HEK293 (cell line): Measurements from ENCODE around the gene BTBD9.

Source experiments
- CTCF ChIA-PET: fragments of 350-600 bp; formaldehyde crosslinking; extraction: SDS; loops from one replicate; lab custom pipeline; 2021; ENCODE audit warnings: antibody characterized with exemption; lab: Yijun Ruan, JAX
- POLR2A ChIA-PET: fragments of 300-600 bp; formaldehyde crosslinking; extraction: SDS; loops from one replicate; lab custom pipeline; 2020; ENCODE audit warnings: antibody characterized with exemption, inconsistent platforms; lab: Yijun Ruan, JAX
- H3K27ac ChIP-seq: fragments of 200-500 bp; sonication (Bioruptor generic); 2 replicates; pipeline ENCODE4 v1.5.1; 2014; ENCODE audit warnings: low read depth, low read length, control low read depth, inconsistent platforms; ENCODE audit errors: extremely low read depth
- H3K36me3 ChIP-seq, 2 experiments: fragments of 200-500 bp in 1 of 2; sonication (Bioruptor generic) in 1 of 2; 1 replicate in 1 of 2; 2 replicates in 1 of 2; pipeline ENCODE4 v1.5.1; 2014 to 2017; ENCODE audit warnings: inconsistent platforms in 2 of 2, low read length in 2 of 2; ENCODE audit not compliant: control insufficient read depth in 2 of 2, insufficient read depth in 1 of 2
- H3K4me1 ChIP-seq: fragments of 200-500 bp; sonication (Bioruptor generic); 2 replicates; pipeline ENCODE4 v1.5.1; 2014; ENCODE audit warnings: mild to moderate bottlenecking, low read length, inconsistent platforms; ENCODE audit not compliant: control insufficient read depth, insufficient read depth
- H3K4me3 ChIP-seq: 2 replicates; pipeline ENCODE4 v1.5.1; 2011; ENCODE audit warnings: low read depth, mild to moderate bottlenecking, control low read depth, low read length, moderate library complexity
- H3K9me3 ChIP-seq: fragments of 200-500 bp; sonication (Bioruptor generic); 2 replicates; pipeline ENCODE4 v1.5.1; 2014; ENCODE audit warnings: low read depth, low read length, inconsistent platforms; ENCODE audit not compliant: control insufficient read depth, insufficient read depth
- CTCF ChIP-seq: fragments of 450-650 bp; formaldehyde crosslinking; IDR thresholded peaks from 2 replicates; pipeline ENCODE4 v1.5.1; 2016; ENCODE audit warnings: missing biosample characterization, missing genetic modification characterization
- HIC1 ChIP-seq: fragments of 450-650 bp; formaldehyde crosslinking; IDR thresholded peaks from 2 replicates; pipeline ENCODE4 v1.5.1; 2016; ENCODE audit warnings: missing biosample characterization, missing genetic modification characterization
- INSM2 ChIP-seq: fragments of 450-650 bp; formaldehyde crosslinking; IDR thresholded peaks from 2 replicates; pipeline ENCODE4 v1.5.1; 2016; ENCODE audit warnings: missing biosample characterization, missing genetic modification characterization
- KLF7 ChIP-seq: fragments of 450-650 bp; formaldehyde crosslinking; IDR thresholded peaks from 2 replicates; pipeline ENCODE4 v1.5.1; 2016; ENCODE audit warnings: missing biosample characterization, missing genetic modification characterization, borderline replicate concordance
- SALL2 ChIP-seq: fragments of 450-650 bp; formaldehyde crosslinking; IDR thresholded peaks from 2 replicates; pipeline ENCODE4 v1.5.0; 2017; ENCODE audit warnings: missing biosample characterization, mild to moderate bottlenecking, missing genetic modification characterization, borderline replicate concordance
- SP3 ChIP-seq: fragments of 450-650 bp; formaldehyde crosslinking; IDR thresholded peaks from 2 replicates; pipeline ENCODE4 v1.5.1; 2016; ENCODE audit warnings: missing biosample characterization, missing genetic modification characterization
- SP7 ChIP-seq: fragments of 450-650 bp; formaldehyde crosslinking; IDR thresholded peaks from 2 replicates; pipeline ENCODE4 v1.5.1; 2016; ENCODE audit warnings: missing biosample characterization, missing genetic modification characterization
- ZBTB17 ChIP-seq: fragments of 450-650 bp; formaldehyde crosslinking; IDR thresholded peaks from 2 replicates; pipeline ENCODE4 v1.5.1; 2016; ENCODE audit warnings: missing biosample characterization, missing genetic modification characterization
- ZBTB21 ChIP-seq: fragments of 450-650 bp; formaldehyde crosslinking; IDR thresholded peaks from 2 replicates; pipeline ENCODE4 v1.5.1; 2017; ENCODE audit warnings: missing biosample characterization, missing genetic modification characterization
- ZFP3 ChIP-seq: fragments of 450-650 bp; formaldehyde crosslinking; IDR thresholded peaks from 2 replicates; pipeline ENCODE4 v1.5.1; 2016; ENCODE audit warnings: low read depth, missing biosample characterization, missing genetic modification characterization
- ZNF112 ChIP-seq: fragments of 450-650 bp; formaldehyde crosslinking; IDR thresholded peaks from 2 replicates; pipeline ENCODE4 v1.5.0; 2017; ENCODE audit warnings: missing biosample characterization, missing genetic modification characterization
- ZNF138 ChIP-seq: fragments of 450-650 bp; formaldehyde crosslinking; IDR thresholded peaks from 2 replicates; pipeline ENCODE4 v1.5.1; 2016; ENCODE audit warnings: missing biosample characterization, missing genetic modification characterization, borderline replicate concordance
- ZNF211 ChIP-seq: fragments of 450-650 bp; formaldehyde crosslinking; IDR thresholded peaks from 2 replicates; pipeline ENCODE4 v1.5.1; 2016; ENCODE audit warnings: low read depth, missing biosample characterization, missing genetic modification characterization
- ZNF214 ChIP-seq: fragments of 450-650 bp; formaldehyde crosslinking; IDR thresholded peaks from 2 replicates; pipeline ENCODE4 v1.5.1; 2017; ENCODE audit warnings: missing biosample characterization, mild to moderate bottlenecking, missing genetic modification characterization, borderline replicate concordance
- ZNF239 ChIP-seq: fragments of 450-650 bp; formaldehyde crosslinking; IDR thresholded peaks from 2 replicates; pipeline ENCODE4 v1.5.1; 2016; ENCODE audit warnings: missing biosample characterization, missing genetic modification characterization
- ZNF26 ChIP-seq: fragments of 450-650 bp; formaldehyde crosslinking; IDR thresholded peaks from 2 replicates; pipeline ENCODE4 v1.5.1; 2016; ENCODE audit warnings: missing biosample characterization, missing genetic modification characterization
- ZNF266 ChIP-seq: fragments of 450-650 bp; formaldehyde crosslinking; IDR thresholded peaks from 2 replicates; pipeline ENCODE4 v1.5.1; 2016; ENCODE audit warnings: missing biosample characterization, missing genetic modification characterization, low read depth
- ZNF324 ChIP-seq: fragments of 450-650 bp; formaldehyde crosslinking; IDR thresholded peaks from 2 replicates; pipeline ENCODE4 v1.5.1; 2016; ENCODE audit warnings: missing biosample characterization, missing genetic modification characterization
- ZNF416 ChIP-seq: fragments of 450-650 bp; formaldehyde crosslinking; IDR thresholded peaks from 2 replicates; pipeline ENCODE4 v1.5.1; 2016; ENCODE audit warnings: missing biosample characterization, missing genetic modification characterization
- ZNF423 ChIP-seq: fragments of 450-650 bp; formaldehyde crosslinking; IDR thresholded peaks from 2 replicates; pipeline ENCODE4 v1.5.1; 2016; ENCODE audit warnings: missing biosample characterization, missing genetic modification characterization
- ZNF488 ChIP-seq: fragments of 450-650 bp; formaldehyde crosslinking; IDR thresholded peaks from 2 replicates; pipeline ENCODE4 v1.5.1; 2016; ENCODE audit warnings: missing biosample characterization, missing genetic modification characterization
- ZNF561 ChIP-seq: fragments of 450-650 bp; IDR thresholded peaks from 2 replicates; pipeline ENCODE4 v1.5.1; 2018; ENCODE audit warnings: missing biosample characterization, missing genetic modification characterization, borderline replicate concordance
- ZNF571 ChIP-seq: fragments of 450-650 bp; formaldehyde crosslinking; IDR thresholded peaks from 2 replicates; pipeline ENCODE4 v1.5.0; 2017; ENCODE audit warnings: missing biosample characterization, missing genetic modification characterization
- ZNF610 ChIP-seq: fragments of 450-650 bp; formaldehyde crosslinking; IDR thresholded peaks from 2 replicates; pipeline ENCODE4 v1.5.1; 2016; ENCODE audit warnings: missing biosample characterization, missing genetic modification characterization, borderline replicate concordance
- ZNF621 ChIP-seq: fragments of 450-650 bp; formaldehyde crosslinking; IDR thresholded peaks from 2 replicates; pipeline ENCODE4 v1.5.1; 2017; ENCODE audit warnings: missing biosample characterization, missing genetic modification characterization
- ZNF623 ChIP-seq: fragments of 450-650 bp; formaldehyde crosslinking; IDR thresholded peaks from 2 replicates; pipeline ENCODE4 v1.5.1; 2016; ENCODE audit warnings: missing biosample characterization, missing genetic modification characterization
- ZNF624 ChIP-seq: fragments of 450-650 bp; formaldehyde crosslinking; IDR thresholded peaks from 2 replicates; pipeline ENCODE4 v1.5.1; 2017; ENCODE audit warnings: missing biosample characterization, missing genetic modification characterization
- ZNF776 ChIP-seq: fragments of 450-650 bp; formaldehyde crosslinking; IDR thresholded peaks from 2 replicates; pipeline ENCODE4 v1.5.0; 2017; ENCODE audit warnings: missing biosample characterization, missing genetic modification characterization, borderline replicate concordance

BTBD9 gene

GRCh38 chr6:38579010-38579628 is 60.6 kb downstream of the BTBD9 start (continued):
- TF ChIP-seq INSM2 (tag by site-specific recombination) = no peak
- no peak for TF ChIP-seq ZNF423 (tag by site-specific recombination)
- TF ChIP-seq ZNF416 (tag by site-specific recombination) = no peak
- no peak for TF ChIP-seq ZNF239 (tag by site-specific recombination)
- no peak for TF ChIP-seq ZNF621 (tag by site-specific recombination)
- no peak for TF ChIP-seq ZNF138 (tag by site-specific recombination)
- TF ChIP-seq ZBTB21 (tag by site-specific recombination) = no peak
- no peak for TF ChIP-seq ZNF211
- no peak for TF ChIP-seq SALL2

- H3K4me1 ChIP-seq = no peaks in the 10 kb centered on the region
- H3K4me3 ChIP-seq = no peak overlapping the region
- TF ChIP-seq ZNF324 (tag by site-specific recombination) (no peak), ZNF239 (tag by site-specific recombination) (no peak), ZNF623 (tag by site-specific recombination) (no peak), ZNF488 (tag by site-specific recombination) (no peak), CTCF (tag by site-specific recombination) (no peak), ZNF610 (no peak), ZNF214 (tag by site-specific recombination) (no peak), ZNF112 (tag by site-specific recombination) (no peak), SP7 (no peak), ZBTB17 (tag by site-specific recombination) (no peak)
- H3K36me3 ChIP-seq = no peaks in the 10 kb centered on the region
- no peak overlapping the region for H3K27ac ChIP-seq
- POLR2A ChIA-PET = no interaction called here
- H3K9me3 ChIP-seq = no peaks in the 10 kb centered on the region
- CTCF ChIA-PET = interaction anchor here (0.8 to 3.7 kb wide), 2 partner anchors 8 to 53 kb away, joined by 3 to 20 read pairs; no protein-coding TSS in a partner anchor
Observed at GRCh38 chr6:38578075-38578474, 61.7 kb downstream of the BTBD9 start.

- Histone ChIP-seq H3K27ac (no peak overlapping the region), H3K36me3 (no peaks in the 10 kb centered on the region), H3K4me1 (no peaks in the 10 kb centered on the region), H3K9me3 (no peaks in the 10 kb centered on the region), H3K4me3 (no peak overlapping the region)
- ChIA-PET CTCF (interaction anchor here (0.8 to 3.7 kb wide), 2 partner anchors 8 to 53 kb away, joined by 3 to 20 read pairs; no protein-coding TSS in a partner anchor), POLR2A (no interaction called here)
- no peak for TF ChIP-seq ZNF266 (tag by site-specific recombination)
- no peak for TF ChIP-seq SP3 (tag by site-specific recombination)
- no peak for TF ChIP-seq ZNF624 (tag by site-specific recombination)
- no peak for TF ChIP-seq ZFP3 (tag by site-specific recombination)
- no peak for TF ChIP-seq ZNF26
- TF ChIP-seq ZNF561 (tag by site-specific recombination) = no peak
- TF ChIP-seq ZNF776 (tag by site-specific recombination) = no peak
- no peak for TF ChIP-seq ZNF571 (tag by site-specific recombination)
- TF ChIP-seq HIC1 (tag by site-specific recombination) = no peak
- TF ChIP-seq KLF7 (tag by site-specific recombination) = no peak
Observed at GRCh38 chr6:38577492-38577891, 62.2 kb downstream of the BTBD9 start.
